Activated naive CD8-positive, alpha-beta T cell treated with anti-CD3 and anti-CD28 coated beads, Interleukin-2, amount 50 U/mL, for 16 hours (primary cell): ENCODE results near the gene CXCR5.
"Not testable (repeated sequence)": the region's sequence is repeated elsewhere in the genome, so short reads cannot be mapped to it uniquely, and the experiment has no call there.

Source experiments
- DNase-seq: peaks from one replicate; pipeline ENCODE4 v3.0.0-alpha.2; 2020; ENCODE audit warnings: low read depth, low spot score

CXCR5 gene

GRCh38 chr11:118883368-118884071, at the start of gene CXCR5:
Gene CXCR5, plus strand, starts transcription at chr11:118883892. Its CDS starts 50 bp downstream, at chr11:118883942.
- DNase-seq: no peak

GRCh38 chr11:118834427-118835028, 49.2 kb upstream of the CXCR5 start:
- no peak for DNase-seq

GRCh38 chr11:118837868-118838267, 45.8 kb upstream of the CXCR5 start:
- no peak for DNase-seq

- DNase-seq: no peak
These were observed 44.7 kb upstream of the CXCR5 start for GRCh38 chr11:118838905-118839553.

- DNase-seq: no peak
These were observed 42.0 kb upstream of the CXCR5 start for GRCh38 chr11:118841469-118842242.

- no peak for DNase-seq
These were observed 41.3 kb upstream of the CXCR5 start for GRCh38 chr11:118842369-118842768.

GRCh38 chr11:118842843-118843242, 40.8 kb upstream of the CXCR5 start:
- DNase-seq: not testable (repeated sequence)

GRCh38 chr11:118843565-118843964, 40.1 kb upstream of the CXCR5 start:
- DNase-seq: no peak

- no peak for DNase-seq
These were observed 38.3 kb upstream of the CXCR5 start for GRCh38 chr11:118845369-118845768.

- no peak for DNase-seq
These were observed 37.3 kb upstream of the CXCR5 start for GRCh38 chr11:118846181-118846935.

- no peak for DNase-seq
These were observed 33.9 kb upstream of the CXCR5 start for GRCh38 chr11:118849825-118850224.

- no peak for DNase-seq
These were observed 31.7 kb upstream of the CXCR5 start for GRCh38 chr11:118851970-118852369.

- no peak for DNase-seq
These were observed 30.0 kb upstream of the CXCR5 start for GRCh38 chr11:118853678-118854077.

- no peak for DNase-seq
These were observed 27.4 kb upstream of the CXCR5 start for GRCh38 chr11:118856314-118856713.

- no peak for DNase-seq
These were observed 26.3 kb upstream of the CXCR5 start for GRCh38 chr11:118857385-118857784.

- no peak for DNase-seq
These were observed 23.7 kb upstream of the CXCR5 start for GRCh38 chr11:118859973-118860372.

GRCh38 chr11:118868659-118869058, 15.0 kb upstream of the CXCR5 start:
- DNase-seq: no peak

GRCh38 chr11:118870396-118871343, 13.0 kb upstream of the CXCR5 start:
- DNase-seq: no peak

- DNase-seq: no peak
These were observed 11.3 kb upstream of the CXCR5 start for GRCh38 chr11:118872403-118872821.

GRCh38 chr11:118873804-118874203, 9.9 kb upstream of the CXCR5 start:
- no peak for DNase-seq
